Measurements from ENCODE around the gene CDH23. TPM values are rescaled to one million over a fixed set of nuclear protein-coding genes. Genes with fewer than 3 reads are reported as not detected.

The CDH23 gene
- total RNA-seq, 1 experiment from 2014 or later: 0.34 TPM

GRCh38 chr10:71802235-71802634, 405.5 kb downstream of the CDH23 start:
- Mint-ChIP-seq H3K4me1 (ENCODE audit: low read depth, unreplicated experiment) (no peaks in the 10 kb centered on the region), H3K27ac (ENCODE audit: unreplicated experiment) (no peak overlapping the region), H3K36me3 (ENCODE audit: insufficient read depth, unreplicated experiment) (no peaks in the 10 kb centered on the region), H3K9me3 (ENCODE audit: unreplicated experiment) (no peaks in the 10 kb centered on the region), H3K27me3 (ENCODE audit: insufficient read depth, unreplicated experiment) (peaks cover 3% of the 10 kb centered on the region), H3K4me3 (ENCODE audit: unreplicated experiment) (no peak overlapping the region)
- no peak for TF ChIP-seq CTCF (IDR thresholded peaks at IDR 0.05; ENCODE audit: insufficient read depth in 1 of 2, low read depth in 1 of 2, low read length in 1 of 2, severe bottlenecking in 1 of 2, unreplicated experiment in 1 of 2)
- Histone ChIP-seq H3K36me3 (ENCODE audit: control insufficient read depth, insufficient read depth, low read length) (no peaks in the 10 kb centered on the region), H3K4me1 (no peaks in the 10 kb centered on the region), H3K9me3 (no peaks in the 10 kb centered on the region), H3K27me3 (replicated peaks; ENCODE audit: control insufficient read depth, insufficient read depth, low read length) (no peaks in the 10 kb centered on the region), H3K4me3 (ENCODE audit: low read depth, low read length) (no peak overlapping the region)
- POLR2A ChIA-PET: no interaction called here
- BruUV-seq (replicated peaks): no TSS peak
- intact Hi-C loops (cut with micrococcal nuclease; ENCODE audit: unreplicated experiment): no loop called here
- CTCF ChIA-PET: no interaction called here
- DNase-seq: no peak

GRCh38 chr10:71802715-71803488, 406.2 kb downstream of the CDH23 start:
- POLR2A ChIA-PET: no interaction called here

GRCh38 chr10:71804077-71804476, 407.4 kb downstream of the CDH23 start:
- Mint-ChIP-seq H3K4me1 (ENCODE audit: low read depth, unreplicated experiment) (no peaks in the 10 kb centered on the region), H3K27ac (ENCODE audit: unreplicated experiment) (no peak overlapping the region), H3K4me3 (ENCODE audit: unreplicated experiment) (no peak overlapping the region), H3K27me3 (ENCODE audit: insufficient read depth, unreplicated experiment) (no peaks in the 10 kb centered on the region), H3K36me3 (ENCODE audit: insufficient read depth, unreplicated experiment) (peaks cover 5% of the 10 kb centered on the region), H3K9me3 (ENCODE audit: unreplicated experiment) (no peaks in the 10 kb centered on the region)
- no peaks in the 10 kb centered on the region for H3K27me3 ChIP-seq (replicated peaks; ENCODE audit: control insufficient read depth, insufficient read depth, low read length)
- H3K4me3 ChIP-seq (ENCODE audit: low read depth, low read length): no peak overlapping the region
- no peaks in the 10 kb centered on the region for H3K36me3 ChIP-seq (ENCODE audit: control insufficient read depth, insufficient read depth, low read length)
- POLR2A ChIA-PET: no interaction called here
- BruUV-seq (replicated peaks): no TSS peak
- intact Hi-C loops (cut with micrococcal nuclease; ENCODE audit: unreplicated experiment): no loop called here
- no peaks in the 10 kb centered on the region for H3K9me3 ChIP-seq
- no peaks in the 10 kb centered on the region for H3K4me1 ChIP-seq
- TF ChIP-seq CTCF (IDR thresholded peaks at IDR 0.05; ENCODE audit: insufficient read depth in 1 of 2, low read depth in 1 of 2, low read length in 1 of 2, severe bottlenecking in 1 of 2, unreplicated experiment in 1 of 2): no peak
- no peak for DNase-seq
- CTCF ChIA-PET: no interaction called here

More at GRCh38 chr10:71802715-71803488, 406.2 kb downstream of the CDH23 start:
- H3K4me3 ChIP-seq (ENCODE audit: low read depth, low read length): no peak overlapping the region
- H3K4me1 ChIP-seq: no peaks in the 10 kb centered on the region
- no TSS peak for BruUV-seq (replicated peaks)
- H3K36me3 ChIP-seq (ENCODE audit: control insufficient read depth, insufficient read depth, low read length): no peaks in the 10 kb centered on the region
- Mint-ChIP-seq H3K27ac (ENCODE audit: unreplicated experiment) (no peak overlapping the region), H3K27me3 (ENCODE audit: insufficient read depth, unreplicated experiment) (no peaks in the 10 kb centered on the region), H3K36me3 (ENCODE audit: insufficient read depth, unreplicated experiment) (no peaks in the 10 kb centered on the region), H3K4me3 (ENCODE audit: unreplicated experiment) (no peak overlapping the region), H3K4me1 (ENCODE audit: low read depth, unreplicated experiment) (no peaks in the 10 kb centered on the region), H3K9me3 (ENCODE audit: unreplicated experiment) (no peaks in the 10 kb centered on the region)
- DNase-seq: no peak
- intact Hi-C loops (cut with micrococcal nuclease; ENCODE audit: unreplicated experiment): no loop called here
- no peak for TF ChIP-seq CTCF (IDR thresholded peaks at IDR 0.05; ENCODE audit: insufficient read depth in 1 of 2, low read depth in 1 of 2, low read length in 1 of 2, severe bottlenecking in 1 of 2, unreplicated experiment in 1 of 2)
- CTCF ChIA-PET: no interaction called here
- no peaks in the 10 kb centered on the region for H3K9me3 ChIP-seq
- H3K27me3 ChIP-seq (replicated peaks; ENCODE audit: control insufficient read depth, insufficient read depth, low read length): no peaks in the 10 kb centered on the region

Measured in Caco-2 (cell line).